GM23338 (cell line): ENCODE measurements around the gene SBF2. TPM values are rescaled to one million over a fixed set of nuclear protein-coding genes. Genes with fewer than 3 reads are reported as not detected.

Experiments
- ATAC-seq: fragments of 200-7000 bp; cut with Tn5 transposase; 3 replicates; pipeline ENCODE4 v1.9.1; 2020
- DNase-seq: peaks from one replicate; pipeline ENCODE4 v3.0.0-alpha.2; 2015; ENCODE audit warnings: low spot score
- H2AFZ ChIP-seq: fragments of 200-600 bp; sonication (generic); 2 replicates; pipeline ENCODE4 v1.8.0; 2016; ENCODE audit warnings: antibody characterized with exemption, mild to moderate bottlenecking, moderate library complexity
- H3F3A ChIP-seq: fragments of 200-600 bp; sonication (generic); replicated peaks from 2 replicates; pipeline ENCODE4 v1.8.0; 2017; ENCODE audit warnings: antibody characterized with exemption, mixed run types, low read depth
- H3K27ac ChIP-seq: fragments of 200-600 bp; sonication (generic); 2 replicates; pipeline ENCODE4 v1.6.1; 2016; ENCODE audit warnings: low read depth
- H3K27me3 ChIP-seq: fragments of 200-600 bp; sonication (generic); 2 replicates; pipeline ENCODE4 v1.8.0; 2016; ENCODE audit warnings: mild to moderate bottlenecking, mixed run types, moderate library complexity; ENCODE audit not compliant: insufficient read depth
- H3K36me3 ChIP-seq: fragments of 200-600 bp; sonication (generic); 2 replicates; pipeline ENCODE4 v1.8.0; 2016; ENCODE audit warnings: mild to moderate bottlenecking; ENCODE audit not compliant: insufficient read depth
- H3K4me1 ChIP-seq: fragments of 200-600 bp; sonication (generic); 2 replicates; pipeline ENCODE4 v1.8.0; 2016; ENCODE audit warnings: mild to moderate bottlenecking, moderate library complexity; ENCODE audit not compliant: insufficient read depth
- H3K4me2 ChIP-seq: fragments of 200-600 bp; sonication (generic); 2 replicates; pipeline ENCODE4 v1.7.1; 2017; ENCODE audit warnings: mixed run types
- H3K4me3 ChIP-seq: fragments of 200-600 bp; sonication (generic); 2 replicates; pipeline ENCODE4 v1.6.1; 2016; ENCODE audit warnings: mixed run types
- H3K79me2 ChIP-seq: fragments of 200-600 bp; sonication (generic); replicated peaks from 2 replicates; pipeline ENCODE4 v1.8.0; 2017; ENCODE audit warnings: mild to moderate bottlenecking; ENCODE audit not compliant: insufficient read depth
- H3K9me2 ChIP-seq: fragments of 200-600 bp; sonication (generic); 2 replicates; pipeline ENCODE4 v1.8.0; 2017; ENCODE audit not compliant: insufficient read depth
- H4K20me1 ChIP-seq: fragments of 200-600 bp; sonication (generic); replicated peaks from 2 replicates; pipeline ENCODE4 v1.8.0; 2017; ENCODE audit warnings: mild to moderate bottlenecking; ENCODE audit not compliant: insufficient read depth
- H3K27ac Mint-ChIP-seq: 2 replicates; pipeline ENCODE4 v1.8.0; 2020; ENCODE audit warnings: inconsistent platforms, mild to moderate bottlenecking, moderate library complexity, mixed read lengths
- H3K27me3 Mint-ChIP-seq: 3 replicates; pipeline ENCODE4 v1.8.0; 2022; ENCODE audit warnings: low read depth, mild to moderate bottlenecking, moderate library complexity, mixed read lengths, inconsistent platforms; ENCODE audit not compliant: insufficient read depth, poor library complexity
- H3K36me3 Mint-ChIP-seq: 3 replicates; pipeline ENCODE4 v1.8.0; 2021; ENCODE audit warnings: low read depth, mild to moderate bottlenecking, inconsistent platforms, moderate library complexity, mixed read lengths
- H3K4me1 Mint-ChIP-seq: 3 replicates; pipeline ENCODE4 v1.8.0; 2020; ENCODE audit warnings: mild to moderate bottlenecking, inconsistent platforms, mixed read lengths
- H3K4me3 Mint-ChIP-seq: 3 replicates; pipeline ENCODE4 v1.8.0; 2021; ENCODE audit warnings: moderate library complexity, mild to moderate bottlenecking, inconsistent platforms, mixed read lengths
- H3K9me3 Mint-ChIP-seq: 3 replicates; pipeline ENCODE4 v1.8.0; 2020; ENCODE audit warnings: moderate library complexity, mild to moderate bottlenecking, inconsistent platforms, mixed read lengths
- EZH2 ChIP-seq: fragments of 200-600 bp; sonication (generic); IDR thresholded peaks from one replicate; pipeline ENCODE4 v1.8.0; 2017; ENCODE audit warnings: antibody characterized with exemption, mild to moderate bottlenecking, low read depth; ENCODE audit not compliant: unreplicated experiment
- EZH2phosphoT487 ChIP-seq: fragments of 200-600 bp; sonication (generic); IDR thresholded peaks from one replicate; pipeline ENCODE4 v1.8.1; 2018; ENCODE audit warnings: antibody characterized with exemption; ENCODE audit not compliant: unreplicated experiment
- JUNB ChIP-seq: IDR thresholded peaks from one replicate; pipeline ENCODE4 v1.6.1; 2016; ENCODE audit warnings: antibody characterized with exemption; ENCODE audit not compliant: unreplicated experiment
- POLR2AphosphoS5 ChIP-seq: IDR thresholded peaks from 2 replicates; pipeline ENCODE4 v1.6.1; 2016; ENCODE audit warnings: antibody characterized with exemption, low read depth
- STAT1 ChIP-seq: IDR thresholded peaks from one replicate; pipeline ENCODE4 v1.6.1; 2016; ENCODE audit warnings: antibody characterized with exemption; ENCODE audit not compliant: unreplicated experiment
- ZNF114 ChIP-seq: fragments of 250-450 bp; sonication (Bioruptor Pico); IDR thresholded peaks from 2 replicates; pipeline ENCODE4 v1.5.0; 2020; ENCODE audit warnings: mild to moderate bottlenecking, moderate library complexity
- ZNF331 ChIP-seq: fragments of 250-450 bp; sonication (Bioruptor Pico); IDR thresholded peaks from 2 replicates; pipeline ENCODE4 v1.5.0; 2020; ENCODE audit warnings: low read depth, mild to moderate bottlenecking, moderate library complexity
- ZNF462 ChIP-seq: fragments of 250-450 bp; sonication (Bioruptor Pico); IDR thresholded peaks from 2 replicates; pipeline ENCODE4 v1.5.0; 2020; ENCODE audit warnings: mild to moderate bottlenecking, moderate library complexity
- polyA plus RNA-seq: library from polyadenylated mRNA; unstranded; fragments of >200 nt; fragmentation: Nextera tagmentation; extraction: Ambion mirVana; gene quantifications from 2 replicates; pipeline ENCODE4 v1.2.1, GENCODE V29; 2016
- total RNA-seq: library from RNA; depleted of rRNA; stranded (reverse); fragments of >200 nt; shearing (Covaris generic); gene quantifications from 2 replicates; pipeline ENCODE4 v1.2.3, GENCODE V29; 2014

Gene SBF2
- total and polyA plus RNA-seq, 2 experiments from 2014 or later, result 25.6 to 53.5 TPM

GRCh38 chr11:10192036-10192435 is 102.0 kb downstream of the SBF2 start:
- Histone ChIP-seq H2AFZ (no peak overlapping the region), H4K20me1 (no peaks in the 10 kb centered on the region), H3F3A (no peaks in the 10 kb centered on the region), H3K27me3 (no peaks in the 10 kb centered on the region), H3K4me1 (peaks cover 11% of the 10 kb centered on the region; the same call in 1 of the 2 replicates), H3K4me2 (no peak overlapping the region), H3K36me3 (no peaks in the 10 kb centered on the region), H3K9me2 (no peaks in the 10 kb centered on the region), H3K79me2 (no peaks in the 10 kb centered on the region; the same call in none of the 2 replicates), H3K27ac (no peak overlapping the region), H3K4me3 (no peak overlapping the region)
- H3K9me3 Mint-ChIP-seq, result no peaks in the 10 kb centered on the region
- no peak for DNase-seq
- H3K27me3 Mint-ChIP-seq, result no peaks in the 10 kb centered on the region
- no peak for ATAC-seq
- H3K4me3 Mint-ChIP-seq, result no peak overlapping the region
- H3K27ac Mint-ChIP-seq, result no peak overlapping the region; the same call in 1 of the 2 replicates
- H3K4me1 Mint-ChIP-seq, result peaks cover 17% of the 10 kb centered on the region
- TF ChIP-seq ZNF331, result no peak
- no peak for TF ChIP-seq JUNB
- TF ChIP-seq ZNF462 (CRISPR knock-in tag), result no peak
- no peak for TF ChIP-seq EZH2phosphoT487
- no peak for TF ChIP-seq STAT1
- TF ChIP-seq ZNF114 (CRISPR knock-in tag), result no peak
- no peak for TF ChIP-seq EZH2
- no peak for TF ChIP-seq POLR2AphosphoS5
- H3K36me3 Mint-ChIP-seq, result no peaks in the 10 kb centered on the region
